HepG2 (cell line): ENCODE measurements around the gene TTC21B. TPM values are rescaled to one million over a fixed set of nuclear protein-coding genes. Genes with fewer than 3 reads are reported as not detected.

ENCODE experiments used
- EHMT2 ChIP-seq: fragments of 200-600 bp; sonication (generic); IDR thresholded peaks from 2 replicates; pipeline ENCODE4 v1.7.0; 2017; ENCODE audit warnings: antibody characterized with exemption, low read depth, low read length, borderline replicate concordance
- EP300 ChIP-seq, 3 experiments: sonication (generic) in 1 of 3; formaldehyde crosslinking in 1 of 3; IDR thresholded peaks; 2 replicates each; pipeline versions ENCODE4 v1.5.1 to v1.6.1; 2011 to 2020; ENCODE audit warnings: low read depth in 2 of 3, low read length in 2 of 3, borderline replicate concordance in 1 of 3, improper control_type of control experiment in 1 of 3, mild to moderate bottlenecking in 1 of 3, missing genetic modification reagents in 1 of 3, moderate library complexity in 1 of 3
- JARID2 ChIP-seq: sonication (generic); formaldehyde crosslinking; IDR thresholded peaks from 2 replicates; pipeline ENCODE4 v1.8.1; 2023; ENCODE audit warnings: missing genetic modification reagents, inconsistent platforms; ENCODE audit not compliant: insufficient replicate concordance
- MLX ChIP-seq: IDR thresholded peaks from 2 replicates; pipeline ENCODE4 v1.6.1; 2016
- NR0B2 ChIP-seq: sonication (generic); formaldehyde crosslinking; IDR thresholded peaks from 2 replicates; pipeline ENCODE4 v1.4.0; 2020; ENCODE audit warnings: mild to moderate bottlenecking, missing genetic modification reagents
- NR2F6 ChIP-seq, 2 experiments: IDR thresholded peaks; 2 replicates each; pipeline ENCODE4 v1.6.1; 2016; ENCODE audit warnings: antibody characterized with exemption in 1 of 2, mild to moderate bottlenecking in 1 of 2
- REPIN1 ChIP-seq: sonication (generic); formaldehyde crosslinking; IDR thresholded peaks from 2 replicates; pipeline ENCODE4 v1.8.0; 2022; ENCODE audit warnings: missing genetic modification reagents, low read depth, mild to moderate bottlenecking, borderline replicate concordance
- TIGD3 ChIP-seq: sonication (generic); formaldehyde crosslinking; IDR thresholded peaks from 2 replicates; pipeline ENCODE4 v1.5.1; 2020; ENCODE audit warnings: mild to moderate bottlenecking, missing genetic modification reagents, borderline replicate concordance
- TMF1 ChIP-seq: sonication (generic); formaldehyde crosslinking; IDR thresholded peaks from 2 replicates; pipeline ENCODE4 v1.8.1; 2022; ENCODE audit warnings: low read depth, missing genetic modification reagents
- ZBED4 ChIP-seq: sonication (generic); formaldehyde crosslinking; IDR thresholded peaks from 2 replicates; pipeline ENCODE4 v1.4.0; 2020; ENCODE audit warnings: missing genetic modification reagents, borderline replicate concordance
- ZFP37 ChIP-seq: sonication (generic); formaldehyde crosslinking; IDR thresholded peaks from 2 replicates; pipeline ENCODE4 v1.4.0; 2020; ENCODE audit warnings: missing genetic modification reagents, borderline replicate concordance
- ZNF143 ChIP-seq: sonication (generic); formaldehyde crosslinking; IDR thresholded peaks from 2 replicates; pipeline ENCODE4 v1.4.0; 2020; ENCODE audit warnings: missing genetic modification reagents
- ZNF180 ChIP-seq: sonication (generic); formaldehyde crosslinking; IDR thresholded peaks from 2 replicates; pipeline ENCODE4 v1.4.0; 2020; ENCODE audit warnings: low read depth, missing genetic modification reagents, borderline replicate concordance
- ZNF260 ChIP-seq: sonication (generic); formaldehyde crosslinking; IDR thresholded peaks from 2 replicates; pipeline ENCODE4 v1.4.0; 2020; ENCODE audit warnings: missing genetic modification reagents, low read depth, mild to moderate bottlenecking, borderline replicate concordance
- ZNF337 ChIP-seq: sonication (generic); formaldehyde crosslinking; IDR thresholded peaks from 2 replicates; pipeline ENCODE4 v1.5.1; 2020; ENCODE audit warnings: missing genetic modification reagents, low read depth, mild to moderate bottlenecking, borderline replicate concordance
- ZNF383 ChIP-seq: sonication (generic); formaldehyde crosslinking; IDR thresholded peaks from 2 replicates; pipeline ENCODE4 v1.4.0; 2020; ENCODE audit warnings: missing genetic modification reagents, mild to moderate bottlenecking, borderline replicate concordance
- ZNF446 ChIP-seq: sonication (generic); formaldehyde crosslinking; IDR thresholded peaks from 2 replicates; pipeline ENCODE4 v1.5.0; 2020; ENCODE audit warnings: mild to moderate bottlenecking, missing genetic modification reagents
- ZNF761 ChIP-seq: sonication (generic); formaldehyde crosslinking; conservative IDR thresholded peaks from 2 replicates; pipeline ENCODE4 v1.4.0; 2020; ENCODE audit warnings: mild to moderate bottlenecking, missing genetic modification reagents
- ZNF768 ChIP-seq: sonication (generic); formaldehyde crosslinking; IDR thresholded peaks from 2 replicates; pipeline ENCODE4 v1.4.0; 2020; ENCODE audit warnings: missing genetic modification reagents
- ZNF776 ChIP-seq: sonication (generic); formaldehyde crosslinking; IDR thresholded peaks from 2 replicates; pipeline ENCODE4 v1.4.0; 2020; ENCODE audit warnings: mild to moderate bottlenecking, missing genetic modification reagents
- polyA plus RNA-seq, 8 experiments: library from polyadenylated mRNA; depleted of rRNA in 3 of 8; stranded (reverse) in 7 of 8; unstranded in 1 of 8; fragments of >200 nt; fragmentation: Illumina TruSeq in 4 of 8; extraction: Trizol in 4 of 8; gene quantifications; 2 replicates each; pipeline versions ENCODE4 v1.2.1 to v1.2.3, GENCODE V29; 2011 to 2016; ENCODE audit warnings: low read depth in 4 of 8, missing spikeins in 1 of 8, mixed read lengths in 1 of 8; ENCODE audit not compliant: insufficient read depth in 1 of 8
- total RNA-seq, 5 experiments: library from RNA; depleted of rRNA; stranded (reverse); fragments of >200 nt; fragmentation: Illumina TruSeq; extraction: Trizol; gene quantifications; 2 replicates each; pipeline ENCODE4 v1.2.3, GENCODE V29; 2016; ENCODE audit warnings: low read depth in 1 of 5

Gene TTC21B
- total and polyA plus RNA-seq, 2 of the 13 experiments (the other 11 are each of a cell fraction or from before 2014, with no cell fraction given) = 39.1 to 67.1 TPM

DNA sequence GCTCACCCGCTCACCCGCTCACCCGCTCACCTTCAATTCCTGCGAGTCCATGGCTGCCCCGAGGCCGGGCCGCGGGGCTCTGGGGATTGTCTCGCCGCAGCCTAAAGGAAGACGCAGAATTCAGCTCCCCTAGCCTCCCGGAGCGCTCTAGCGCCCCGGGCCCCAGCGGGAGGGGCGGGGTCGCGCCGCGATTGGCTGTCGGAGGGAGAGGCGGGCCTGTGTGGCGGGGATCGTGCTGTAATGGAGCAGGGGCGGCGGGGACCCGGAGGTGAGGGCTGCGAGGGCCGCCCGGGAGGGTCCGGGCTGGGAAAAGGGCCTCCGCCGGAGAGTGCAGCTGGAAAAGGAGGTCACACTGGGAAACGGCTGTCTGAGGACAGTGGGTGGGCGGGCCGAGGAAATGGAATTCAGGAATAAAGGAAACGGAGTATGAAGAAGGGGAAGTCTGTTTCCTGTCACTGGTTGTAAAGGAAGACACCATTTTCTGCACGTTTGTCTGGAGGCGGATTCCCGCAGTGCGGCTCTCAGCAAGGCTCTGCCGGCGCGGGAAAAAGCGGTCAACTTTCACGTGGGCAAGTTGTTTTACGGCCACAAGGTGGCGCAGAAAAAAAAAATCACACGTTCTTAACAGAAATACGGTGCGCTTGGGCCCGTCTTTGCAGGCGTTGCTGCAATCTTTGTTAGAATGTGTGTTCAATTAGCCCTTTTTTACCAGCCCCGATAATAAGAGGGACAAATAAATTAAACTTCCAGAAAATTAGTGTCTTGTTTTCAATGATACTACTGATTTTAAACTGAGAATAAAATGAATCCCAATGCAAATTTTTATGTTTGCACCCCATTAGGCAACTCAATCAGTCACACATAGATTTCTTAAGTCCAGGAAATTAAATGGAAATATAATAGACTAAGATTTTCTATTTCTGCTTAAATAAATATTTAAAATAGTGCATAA is at the start of gene TTC21B (continued):
- peak; percentile 68 for TF ChIP-seq ZNF776 (CRISPR knock-in tag)
- peak; percentile 94 for TF ChIP-seq REPIN1
- peak; percentile 76 for TF ChIP-seq NR0B2
- peak; percentile 91 for TF ChIP-seq ZNF446 (CRISPR knock-in tag)
- no peak for TF ChIP-seq EHMT2
- peak; percentile 41; the same call in 1 of the 2 replicates for TF ChIP-seq ZNF383 (CRISPR knock-in tag)
- no peak for TF ChIP-seq ZNF143
- no peak for TF ChIP-seq ZNF180 (CRISPR knock-in tag)
- peak; percentile 95 for TF ChIP-seq ZNF761 (CRISPR knock-in tag)
- peak; percentile 56; the same call in 1 of the 2 replicates for TF ChIP-seq ZNF337 (CRISPR knock-in tag)
- 0 out of 2 replicates have a peak, but pooled peaks have one; percentile 49 for TF ChIP-seq NR2F6 (IDR thresholded peaks at IDR 0.05)
- peak; percentile 52; the same call in 1 of the 2 replicates for TF ChIP-seq NR2F6 (CRISPR knock-in tag; IDR thresholded peaks at IDR 0.05)
- peak; percentile 84 for TF ChIP-seq ZBED4 (CRISPR knock-in tag)
- TF ChIP-seq TMF1 = peak; percentile 72; the same call in 1 of the 2 replicates
- peak; percentile 36; the same call in 1 of the 2 replicates for TF ChIP-seq TIGD3 (CRISPR knock-in tag)
- TF ChIP-seq MLX (CRISPR knock-in tag) = peak; percentile 53
- peak in 1 of 2 experiments; percentile 30; a peak in 1 of 4 replicates for TF ChIP-seq EP300 (IDR thresholded peaks at IDR 0.05; ENCODE audit: low read depth in 2 of 2, low read length in 2 of 2)
- TF ChIP-seq EP300 (CRISPR knock-in tag; IDR thresholded peaks at IDR 0.05; ENCODE audit: borderline replicate concordance) = peak; percentile 28; the same call in 1 of the 2 replicates
- TF ChIP-seq JARID2 = no peak
- peak; percentile 69 for TF ChIP-seq ZNF768 (CRISPR knock-in tag)
- peak; percentile 81; the same call in 1 of the 2 replicates for TF ChIP-seq ZFP37 (CRISPR knock-in tag)
- TF ChIP-seq ZNF260 (CRISPR knock-in tag) = no peak
